GM12878 (cell line): ENCODE measurements around the gene AGMAT. TPM values are rescaled to one million over a fixed set of nuclear protein-coding genes. Genes with fewer than 3 reads are reported as not detected.
A peak's percentile ranks its signal among the peaks of the same experiment; 100 is the strongest.

Experiments used
- ATAC-seq: fragments of 200-7000 bp; cut with Tn5 transposase; 3 replicates; pipeline ENCODE4 v1.9.1; 2020; ENCODE audit warnings: mild to moderate bottlenecking, moderate library complexity
- BruUV-seq: library from RNA; stranded (reverse); fragments of 400-500 nt; replicated peaks from 2 replicates; lab custom pipeline; 2021; lab: Mats Ljungman, UMichigan
- CTCF ChIA-PET: fragments of 300-600 bp; sonication (Branson Sonifier 250); formaldehyde crosslinking; extraction: SDS; loops from one replicate; lab custom pipeline; 2021; ENCODE audit warnings: inconsistent platforms; lab: Yijun Ruan, JAX
- POLR2A ChIA-PET: fragments of 350-600 bp; formaldehyde crosslinking; extraction: SDS; loops from one replicate; lab custom pipeline; 2021; ENCODE audit warnings: inconsistent platforms; lab: Charles Lee
- RAD21 ChIA-PET: fragments of 300-600 bp; sonication (Branson Sonifier 250); formaldehyde crosslinking; loops from one replicate; lab custom pipeline; 2023; ENCODE audit warnings: antibody characterized with exemption; ENCODE audit not compliant: unreplicated experiment; lab: Charles Lee
- SMC1A ChIA-PET: fragments of 300-600 bp; sonication (Branson Sonifier 250); formaldehyde crosslinking; loops from one replicate; lab custom pipeline; 2023; ENCODE audit not compliant: unreplicated experiment, uncharacterized antibody; lab: Charles Lee
- DNase-seq: peaks from one replicate; pipeline ENCODE4 v3.0.0-alpha.2; 2011; ENCODE audit warnings: low read depth, low spot score
- FAIRE-seq: peaks from 3 replicates; lab custom pipeline; 2011; peaks lifted over from hg19 to GRCh38; lab: Jason Lieb, UNC
- H2AFZ ChIP-seq: 2 replicates; pipeline ENCODE4 v1.6.0; 2011; ENCODE audit warnings: low read depth, low read length, control low read depth; ENCODE audit not compliant: control insufficient read depth
- H3K27ac ChIP-seq: 2 replicates; pipeline ENCODE4 v1.5.1; 2011; ENCODE audit warnings: control low read depth; ENCODE audit not compliant: control insufficient read depth, insufficient read depth
- H3K27me3 ChIP-seq, 2 experiments: replicated peaks in 1 of 2; 2 replicates each; pipeline versions ENCODE4 v1.6.0 to v1.6.1; 2011; ENCODE audit warnings: low read length in 1 of 2; ENCODE audit not compliant: control insufficient read depth in 2 of 2, insufficient read depth in 2 of 2
- H3K36me3 ChIP-seq, 2 experiments: 2 replicates each; pipeline ENCODE4 v1.5.1; 2011; ENCODE audit warnings: low read length in 1 of 2; ENCODE audit not compliant: control insufficient read depth in 2 of 2, insufficient read depth in 2 of 2
- H3K4me1 ChIP-seq: 2 replicates; pipeline ENCODE4 v1.6.1; 2011; ENCODE audit warnings: mild to moderate bottlenecking, low read length, moderate library complexity, mixed read lengths; ENCODE audit not compliant: control insufficient read depth, insufficient read depth
- H3K4me2 ChIP-seq: 2 replicates; pipeline ENCODE4 v1.6.0; 2011; ENCODE audit warnings: control low read depth; ENCODE audit not compliant: control insufficient read depth, insufficient read depth
- H3K4me3 ChIP-seq: fragments of 200-600 bp; sonication (generic); 2 replicates; pipeline ENCODE4 v1.5.1; 2016
- H3K79me2 ChIP-seq: 2 replicates; pipeline ENCODE4 v1.6.0; 2011; ENCODE audit warnings: low read length; ENCODE audit not compliant: control insufficient read depth, insufficient read depth
- H3K9ac ChIP-seq: 2 replicates; pipeline ENCODE4 v1.8.0; 2011; ENCODE audit warnings: low read length, control low read depth, mixed read lengths; ENCODE audit not compliant: control insufficient read depth, insufficient read depth
- H3K9me3 ChIP-seq: replicated peaks from 3 replicates; pipeline ENCODE4 v1.5.1; 2011; ENCODE audit warnings: mild to moderate bottlenecking, low read length; ENCODE audit not compliant: control insufficient read depth, insufficient read depth
- H4K20me1 ChIP-seq: 2 replicates; pipeline ENCODE4 v1.6.0; 2011; ENCODE audit not compliant: control insufficient read depth, insufficient read depth
- ATF7 ChIP-seq: fragments of 450-650 bp; IDR thresholded peaks from 2 replicates; pipeline ENCODE4 v1.6.1; 2016; ENCODE audit warnings: low read depth, mild to moderate bottlenecking
- IKZF2 ChIP-seq, 2 experiments: fragments of 450-650 bp; IDR thresholded peaks; 2 replicates each; pipeline ENCODE4 v1.6.1; 2017; ENCODE audit warnings: mild to moderate bottlenecking in 2 of 2, moderate library complexity in 2 of 2
- MEF2A ChIP-seq: IDR thresholded peaks from 2 replicates; pipeline ENCODE4 v1.6.1; 2011; ENCODE audit warnings: low read depth, mild to moderate bottlenecking, low read length, moderate library complexity; ENCODE audit not compliant: insufficient read depth
- MEF2B ChIP-seq: fragments of 450-650 bp; IDR thresholded peaks from 2 replicates; pipeline ENCODE4 v1.6.1; 2018; ENCODE audit warnings: mild to moderate bottlenecking, moderate library complexity; ENCODE audit not compliant: partially characterized antibody, poor library complexity, severe bottlenecking
- MTA2 ChIP-seq: fragments of 450-650 bp; IDR thresholded peaks from 2 replicates; pipeline ENCODE4 v1.6.1; 2016; ENCODE audit warnings: low read depth, mild to moderate bottlenecking, moderate library complexity
- MYC ChIP-seq: IDR thresholded peaks from 2 replicates; pipeline ENCODE4 v1.6.1; 2011; ENCODE audit warnings: mild to moderate bottlenecking, low read length, moderate library complexity, inconsistent platforms; ENCODE audit not compliant: insufficient read depth, insufficient replicate concordance, insufficient read length, severe bottlenecking
- NFIC ChIP-seq: IDR thresholded peaks from 2 replicates; pipeline ENCODE4 v1.6.1; 2012; ENCODE audit warnings: low read depth, mild to moderate bottlenecking, inconsistent platforms, low read length, moderate library complexity
- POLR2A ChIP-seq: IDR thresholded peaks from 2 replicates; pipeline ENCODE4 v1.6.1; 2011; ENCODE audit warnings: low read depth, mild to moderate bottlenecking, low read length
- RAD51 ChIP-seq: fragments of 450-650 bp; IDR thresholded peaks from 2 replicates; pipeline ENCODE4 v1.6.1; 2016; ENCODE audit warnings: moderate library complexity, mild to moderate bottlenecking, inconsistent platforms
- RUNX3 ChIP-seq: IDR thresholded peaks from 2 replicates; pipeline ENCODE4 v1.6.1; 2012; ENCODE audit warnings: low read length, inconsistent platforms
- ZNF207 ChIP-seq: fragments of 450-650 bp; IDR thresholded peaks from 2 replicates; pipeline ENCODE4 v1.6.1; 2014; ENCODE audit warnings: antibody characterized with exemption, mild to moderate bottlenecking, borderline replicate concordance
- WGBS: methylation state at CpG from one replicate; pipeline ENCODE4 v1.1.6; 2016; ENCODE audit warnings: low lambda C conversion rate; ENCODE audit not compliant: insufficient replicate concordance, insufficient coverage; ENCODE audit errors: missing lambda C conversion rate; 5-methylcytosine and 5-hydroxymethylcytosine counted together
- in situ Hi-C: fragments of 300-500 bp; cut with MboI; formaldehyde crosslinking; loops from 9 replicates; pipeline ENCODE4 v1.14.3; 2018; ENCODE audit warnings: mixed read lengths
- intact Hi-C: fragments of 100-400 bp; cut with micrococcal nuclease; formaldehyde crosslinking; loops from one replicate; pipeline ENCODE4 v1.14.2; 2022; ENCODE audit not compliant: unreplicated experiment
- polyA plus RNA-seq, 11 experiments: library from polyadenylated mRNA; depleted of rRNA in 4 of 11; unstranded in 6 of 11; stranded (reverse) in 5 of 11; fragments of >200 nt; fragmentation: Nextera tagmentation in 4 of 11; fragmentation: Illumina TruSeq in 1 of 11; extraction: Ambion mirVana in 4 of 11; extraction: Trizol in 1 of 11; gene quantifications; 1 replicate in 1 of 11; 2 replicates in 10 of 11; pipeline versions ENCODE4 v1.2.1 to v1.2.3, GENCODE V29; 2011 to 2016; ENCODE audit warnings: inconsistent platforms in 2 of 11, missing spikeins in 2 of 11, low read depth in 1 of 11
- total RNA-seq, 4 experiments: library from RNA; depleted of rRNA in 3 of 4; stranded (reverse); fragments of >200 nt in 3 of 4; fragmentation: Illumina TruSeq in 1 of 4; extraction: Trizol in 1 of 4; gene quantifications; 2 replicates each; pipeline versions ENCODE4 v1.2.1 to v1.2.3, GENCODE V29; 2013 to 2021
- TF ChIP-seq, protein P1 (sequence below): fragments of 450-650 bp; IDR thresholded peaks from 2 replicates; pipeline ENCODE4 v1.6.1; 2018; ENCODE audit warnings: borderline replicate concordance, mild to moderate bottlenecking; ENCODE audit not compliant: partially characterized antibody

The AGMAT gene
- total and polyA plus RNA-seq, 10 of the 15 experiments (the other 5 are each of a cell fraction or from before 2014, with no cell fraction given) = 0.47 to 7.9 (median 4.7) TPM

DNA sequence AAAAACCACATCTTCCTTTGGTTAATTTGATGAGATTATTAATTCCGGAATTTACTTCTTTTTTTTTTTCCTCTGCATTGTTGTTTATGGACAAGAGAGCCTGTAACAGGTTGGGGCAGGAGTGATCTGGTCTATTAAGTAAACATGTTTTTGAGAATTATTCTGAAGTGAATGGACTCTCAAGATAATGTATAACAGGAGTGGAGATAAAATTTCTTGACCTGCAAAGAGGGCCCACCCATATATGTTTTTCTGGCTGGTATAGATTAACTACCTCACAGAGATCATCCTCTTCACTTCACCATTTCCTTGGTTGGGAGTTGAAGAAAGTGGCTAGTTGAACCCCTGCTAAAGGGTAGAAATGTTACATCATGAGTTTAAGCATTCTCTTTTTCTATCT lies 43.2 kb upstream of the AGMAT start:
- ChIA-PET POLR2A (interaction anchor here (1.2 to 1.7 kb wide), 3 partner anchors 10 to 69 kb away, joined by 4 to 10 read pairs (median 8); no protein-coding TSS in a partner anchor), SMC1A (interaction anchor here (1.0 to 1.7 kb wide), 3 partner anchors 10 to 53 kb away, joined by 4 to 20 read pairs (median 7); no protein-coding TSS in a partner anchor), CTCF (interaction anchor here (0.9 to 1.1 kb wide), 2 partner anchors 25 to 32 kb away, joined by 3 to 4 read pairs; no protein-coding TSS in a partner anchor), RAD21 (interaction anchor here (0.9 to 1.2 kb wide), 2 partner anchors 10 to 32 kb away, joined by 5 to 9 read pairs; no protein-coding TSS in a partner anchor)
- ATAC-seq = peak; percentile 41
- no peaks in the 10 kb centered on the region for H3K27me3 ChIP-seq
- H3K4me1 ChIP-seq = peaks cover 16% of the 10 kb centered on the region
- H3K9me3 ChIP-seq = no peaks in the 10 kb centered on the region
- peaks cover 28% of the 10 kb centered on the region for H3K79me2 ChIP-seq
- no peak for FAIRE-seq
- in situ Hi-C loops = no loop called here
- H3K4me3 ChIP-seq = no peak overlapping the region
- H3K9ac ChIP-seq = no peak overlapping the region
- 0% methylated on average over 1 of the region's 1 CpG for WGBS
- TF ChIP-seq POLR2A (no peak), MYC (no peak), ATF7 (no peak), MEF2B (peak; percentile 31)
- BruUV-seq = no TSS peak
- intact Hi-C loops = no loop called here
- H2AFZ ChIP-seq = no peak overlapping the region
- no peak for DNase-seq
- H3K36me3 ChIP-seq = peaks cover 6 to 8% of the 10 kb centered on the region in 2 experiments; a peak in 3 of 4 replicates
- H3K4me2 ChIP-seq = no peak overlapping the region
- peak overlapping the region; percentile 1; the same call in 1 of the 2 replicates for H3K27ac ChIP-seq
- H4K20me1 ChIP-seq = no peaks in the 10 kb centered on the region; the same call in 1 of the 2 replicates

DNA sequence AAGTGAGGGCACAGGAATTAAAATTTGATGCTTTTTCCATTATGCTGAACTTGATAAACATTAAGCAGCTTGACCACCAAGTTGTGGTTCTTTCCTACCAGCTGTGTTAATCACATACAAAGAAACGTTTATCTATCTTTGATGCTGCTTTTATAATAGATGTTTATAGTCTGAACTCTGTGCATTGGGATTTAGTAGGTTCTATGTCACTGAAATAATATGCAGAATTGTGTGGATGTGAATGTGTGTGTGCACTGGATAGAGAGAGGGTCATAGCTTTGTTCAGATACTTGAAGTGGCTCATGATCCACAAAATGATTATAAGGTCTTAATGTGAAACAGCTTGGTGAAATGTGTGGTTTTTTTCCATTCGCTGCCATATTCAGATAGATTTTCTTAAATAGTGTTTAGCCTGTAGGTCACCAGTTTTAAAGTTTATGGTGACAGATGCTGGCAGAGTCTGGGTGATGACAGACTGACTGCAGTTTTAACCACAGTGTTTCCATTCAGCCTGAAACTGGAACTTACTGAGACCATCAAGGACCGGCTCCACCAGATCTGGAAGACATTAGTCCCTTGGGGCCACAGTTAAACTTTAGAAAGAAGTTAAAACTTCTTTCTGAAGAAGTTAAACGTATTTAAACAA lies 42.6 kb upstream of the AGMAT start:
- Histone ChIP-seq H3K79me2 (peaks cover 34% of the 10 kb centered on the region), H3K4me2 (peak overlapping the region; percentile 28; the same call in 1 of the 2 replicates), H3K4me3 (no peak overlapping the region), H3K9ac (no peak overlapping the region), H3K27ac (peak overlapping the region; percentile 8; the same call in 1 of the 2 replicates), H2AFZ (no peak overlapping the region), H3K36me3 (peaks cover 6 to 8% of the 10 kb centered on the region in 2 experiments; a peak in 3 of 4 replicates), H3K4me1 (peaks cover 16% of the 10 kb centered on the region), H3K27me3 (no peaks in the 10 kb centered on the region), H4K20me1 (no peaks in the 10 kb centered on the region; the same call in 1 of the 2 replicates), H3K9me3 (no peaks in the 10 kb centered on the region)
- SMC1A ChIA-PET = interaction anchor here (0.9 to 1.7 kb wide), 11 partner anchors 9 to 100 kb away, joined by 3 to 20 read pairs (median 7); partner anchors contain the start of gene DNAJC16
- CTCF ChIA-PET = interaction anchor here (0.9 to 1.4 kb wide), 5 partner anchors 9 to 82 kb away, joined by 3 to 10 read pairs (median 3); no protein-coding TSS in a partner anchor
- 0% methylated on average over 4 of the region's 4 CpGs for WGBS
- in situ Hi-C loops = no loop called here
- DNase-seq = peak; percentile 45
- ATAC-seq = peak; percentile 96
- BruUV-seq = TSS peak; percentile 19
- FAIRE-seq = peak; percentile 74
- RAD21 ChIA-PET = interaction anchor here (0.6 to 1.2 kb wide), 6 partner anchors 9 to 70 kb away, joined by 3 to 9 read pairs (median 4); no protein-coding TSS in a partner anchor
- POLR2A ChIA-PET = interaction anchor here (0.6 to 1.7 kb wide), 5 partner anchors 9 to 101 kb away, joined by 3 to 10 read pairs (median 4); partner anchors contain the start of gene DNAJC16
- intact Hi-C loops = no loop called here
- peak; percentile 88 for TF ChIP-seq MEF2B
- peak in 1 of 2 experiments; percentile 26; a peak in 1 of 4 replicates for TF ChIP-seq IKZF2 (IDR thresholded peaks at IDR 0.05)
- peak; percentile 19; the same call in 1 of the 2 replicates for TF ChIP-seq RAD51
- TF ChIP-seq, protein P1, sequence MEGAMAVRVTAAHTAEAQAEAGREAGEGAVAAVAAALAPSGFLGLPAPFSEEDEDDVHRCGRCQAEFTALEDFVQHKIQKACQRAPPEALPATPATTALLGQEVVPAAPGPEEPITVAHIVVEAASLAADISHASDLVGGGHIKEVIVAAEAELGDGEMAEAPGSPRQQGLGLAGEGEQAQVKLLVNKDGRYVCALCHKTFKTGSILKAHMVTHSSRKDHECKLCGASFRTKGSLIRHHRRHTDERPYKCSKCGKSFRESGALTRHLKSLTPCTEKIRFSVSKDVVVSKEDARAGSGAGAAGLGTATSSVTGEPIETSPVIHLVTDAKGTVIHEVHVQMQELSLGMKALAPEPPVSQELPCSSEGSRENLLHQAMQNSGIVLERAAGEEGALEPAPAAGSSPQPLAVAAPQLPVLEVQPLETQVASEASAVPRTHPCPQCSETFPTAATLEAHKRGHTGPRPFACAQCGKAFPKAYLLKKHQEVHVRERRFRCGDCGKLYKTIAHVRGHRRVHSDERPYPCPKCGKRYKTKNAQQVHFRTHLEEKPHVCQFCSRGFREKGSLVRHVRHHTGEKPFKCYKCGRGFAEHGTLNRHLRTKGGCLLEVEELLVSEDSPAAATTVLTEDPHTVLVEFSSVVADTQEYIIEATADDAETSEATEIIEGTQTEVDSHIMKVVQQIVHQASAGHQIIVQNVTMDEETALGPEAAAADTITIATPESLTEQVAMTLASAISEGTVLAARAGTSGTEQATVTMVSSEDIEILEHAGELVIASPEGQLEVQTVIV = no peak
- no peak for TF ChIP-seq MEF2A
- 0 out of 2 replicates have a peak, but pooled peaks have one; percentile 24 for TF ChIP-seq NFIC
- no peak for TF ChIP-seq ZNF207
- 0 out of 2 replicates have a peak, but pooled peaks have one; percentile 8 for TF ChIP-seq MTA2
- TF ChIP-seq RUNX3 = peak; percentile 84
